Femur (tissue), 1 donor: ENCODE data around the gene CNTNAP2.

Source experiments
- DNase-seq: peaks from one replicate; pipeline ENCODE4 v3.0.0-alpha.2; 2017

The CNTNAP2 gene

DNA sequence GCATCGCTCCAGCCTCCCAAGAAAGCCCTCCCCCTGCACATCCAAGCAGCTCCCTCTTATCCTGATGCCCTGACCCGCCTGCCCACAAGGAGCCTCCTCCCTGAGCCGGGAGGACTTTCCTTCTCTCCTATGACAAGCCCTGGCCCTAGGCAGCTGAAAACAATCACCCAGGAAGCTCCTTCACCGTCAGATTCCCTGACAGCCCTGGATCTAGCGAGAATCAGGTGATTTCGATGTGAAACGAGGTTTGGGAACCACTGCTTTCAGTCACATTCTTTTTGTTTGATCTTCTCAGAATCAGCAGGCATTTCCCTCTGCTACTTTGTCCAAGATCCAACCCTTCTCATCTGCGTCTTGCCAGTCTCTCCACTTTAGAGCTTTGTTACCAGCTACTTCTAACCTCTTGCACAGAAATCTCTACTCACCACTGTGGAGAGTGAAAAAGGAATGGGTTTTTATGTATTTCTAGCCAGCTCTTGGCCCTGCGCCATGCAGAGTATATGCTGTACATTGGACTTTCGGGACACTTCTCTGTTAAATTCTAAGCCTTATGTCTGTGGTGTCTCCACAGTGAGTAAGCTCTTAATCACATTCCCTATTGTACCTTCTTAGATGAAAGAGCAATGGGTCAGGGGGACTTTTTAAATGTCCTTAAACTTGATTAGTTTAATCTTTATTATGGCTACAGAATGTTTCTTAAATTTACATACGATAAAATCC lies 2220.8 kb downstream of the CNTNAP2 start:
- no peak for DNase-seq

DNA sequence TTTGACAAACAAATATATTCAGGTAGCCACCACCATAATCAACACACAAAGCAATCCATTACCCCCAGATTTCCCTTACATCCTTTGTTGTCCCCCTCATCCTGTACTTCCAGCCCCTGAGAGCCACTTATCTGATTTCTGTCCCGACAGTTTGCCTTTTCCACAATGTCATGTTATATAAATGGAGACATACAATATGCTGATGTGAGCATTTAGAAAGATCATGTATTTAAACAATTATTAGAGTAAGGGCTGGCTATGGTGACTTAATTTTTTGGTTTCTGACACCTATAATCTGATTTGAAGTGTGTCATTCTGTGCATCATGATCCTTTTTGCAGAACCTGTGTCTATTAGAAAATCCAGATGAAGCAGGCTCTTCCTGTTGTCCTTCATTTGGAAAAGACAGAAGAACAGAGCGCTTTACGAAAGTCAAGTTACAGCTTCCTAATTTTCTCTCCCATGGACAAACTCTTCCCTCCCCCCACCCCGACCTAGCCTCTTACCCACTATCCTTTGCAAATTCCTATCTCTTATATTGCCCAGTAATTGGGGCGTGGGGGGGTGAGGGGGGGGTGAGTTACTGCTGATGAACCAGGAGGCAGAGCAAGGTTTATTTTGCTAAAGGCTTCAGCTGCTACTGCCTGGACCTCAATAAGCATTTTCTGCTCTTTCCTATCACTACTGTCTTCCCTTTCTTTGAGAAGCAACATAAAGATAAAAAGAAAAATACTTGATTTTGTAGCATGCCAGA lies 2221.6 kb downstream of the CNTNAP2 start:
- no peak for DNase-seq

DNA sequence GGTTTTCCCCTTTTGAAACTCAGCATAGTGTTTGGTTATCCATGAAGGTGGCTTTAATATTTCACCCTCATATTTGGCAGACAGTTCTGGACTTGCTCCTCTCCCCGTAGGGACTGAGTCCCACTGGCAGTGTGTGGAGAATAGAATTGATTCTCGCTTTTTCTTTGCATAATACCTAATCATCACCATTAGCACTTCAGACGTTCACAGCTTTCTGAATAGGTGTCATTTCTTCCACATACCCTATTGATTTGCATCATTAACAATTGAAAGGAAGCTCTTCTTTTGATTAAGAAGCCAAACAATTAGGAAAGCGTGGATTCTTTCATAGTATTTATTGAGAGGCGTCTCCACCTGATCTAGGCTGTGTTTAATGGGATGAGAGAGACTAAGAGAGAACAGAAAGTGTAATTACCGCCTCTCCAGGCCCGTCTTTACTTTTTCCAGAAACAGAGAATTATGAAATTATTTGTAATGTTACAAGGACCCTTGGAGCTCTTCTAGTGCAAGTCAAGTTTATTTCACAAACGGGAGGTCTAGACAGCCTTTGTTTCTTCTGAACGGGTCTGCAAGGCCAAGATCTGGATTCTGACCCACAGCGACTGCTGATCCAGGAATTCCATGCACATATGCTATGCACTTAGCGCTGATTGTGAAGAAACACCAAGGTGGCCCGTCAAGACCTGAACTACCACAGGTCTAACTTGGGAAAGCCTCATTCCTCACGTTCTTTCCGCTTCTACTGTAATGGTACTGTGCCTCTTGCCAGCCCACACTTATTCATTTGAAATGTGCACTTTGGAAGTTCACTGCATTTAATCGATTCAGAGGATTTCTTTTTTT lies 2224.1 kb downstream of the CNTNAP2 start:
- no peak for DNase-seq

DNA sequence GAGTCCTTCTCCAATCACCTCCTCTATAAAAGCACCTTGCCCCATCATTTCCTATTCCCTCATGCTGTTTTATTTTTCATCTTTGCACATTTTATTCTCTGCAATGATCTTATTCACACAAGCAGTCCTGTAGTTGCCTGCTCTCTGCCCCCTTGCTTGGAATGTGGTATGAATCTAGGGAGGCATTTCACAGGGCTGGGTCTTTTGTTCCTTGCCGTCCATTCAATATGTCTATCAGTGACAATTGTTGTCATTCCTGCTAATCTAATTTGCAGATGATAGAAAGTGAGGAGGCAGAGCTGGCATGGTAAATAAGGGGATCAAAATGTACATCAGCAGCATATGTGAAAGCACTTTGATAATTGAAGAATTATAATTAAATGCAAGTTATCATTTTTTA lies 2227.8 kb downstream of the CNTNAP2 start:
- no peak for DNase-seq

DNA sequence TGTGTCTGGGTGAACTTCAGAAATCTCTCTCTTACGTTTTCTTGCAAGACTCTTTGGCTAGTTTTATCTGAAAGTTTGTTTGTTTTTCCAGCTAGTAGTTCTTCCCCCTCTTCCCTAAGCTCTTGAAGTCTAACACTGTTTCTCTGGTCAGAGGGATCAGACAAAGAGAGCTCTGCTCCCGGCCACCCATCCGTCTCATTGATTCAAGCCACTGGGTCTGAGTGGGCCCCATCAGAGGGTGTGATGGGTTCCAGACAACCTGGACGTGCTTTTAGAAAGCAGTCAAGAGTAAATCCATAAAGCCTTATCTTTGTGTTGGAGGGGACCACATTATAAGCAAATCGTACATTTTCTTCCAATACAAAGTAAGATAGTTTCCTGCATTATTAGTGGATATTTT lies 2231.4 kb downstream of the CNTNAP2 start:
- no peak for DNase-seq

DNA sequence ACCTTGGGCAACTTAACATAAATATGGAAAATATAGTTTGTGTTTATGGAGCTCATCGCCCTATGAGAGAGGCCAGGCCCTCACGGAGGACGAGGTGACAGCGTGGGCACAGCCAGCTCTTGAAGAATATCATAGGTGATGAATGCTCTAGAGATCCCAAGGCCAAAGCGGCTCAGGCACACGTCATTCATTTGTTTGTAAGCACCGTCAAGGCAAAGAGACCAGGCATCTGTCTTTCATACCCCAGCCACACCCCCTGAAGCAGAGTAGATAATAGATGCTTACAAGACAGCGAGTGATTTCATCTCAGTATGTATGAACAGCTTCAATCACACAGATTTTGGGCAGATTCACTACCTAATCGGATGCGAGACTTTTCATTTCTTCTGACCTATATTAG lies 2231.9 kb downstream of the CNTNAP2 start:
- DNase-seq: no peak

DNA sequence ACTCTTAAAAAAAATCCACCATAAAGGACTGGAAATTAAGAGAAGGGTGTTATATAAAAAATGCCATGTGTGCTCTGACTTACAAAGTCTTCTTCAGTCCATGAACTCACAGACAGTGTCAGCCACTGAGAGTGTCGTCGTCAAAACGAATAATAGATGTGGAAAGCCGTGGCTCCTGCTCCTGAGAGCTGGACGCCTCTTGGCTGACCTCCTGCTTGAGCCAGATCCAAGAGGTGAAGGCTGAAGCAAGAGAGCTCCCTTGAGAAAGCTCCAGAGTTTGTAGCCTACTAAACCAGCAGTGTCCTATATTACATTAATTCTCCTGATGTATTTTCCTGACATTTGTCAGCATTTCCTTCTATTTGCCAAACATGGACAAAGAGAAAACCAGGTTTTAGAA lies 2239.7 kb downstream of the CNTNAP2 start:
- peak; percentile 89 for DNase-seq

DNA sequence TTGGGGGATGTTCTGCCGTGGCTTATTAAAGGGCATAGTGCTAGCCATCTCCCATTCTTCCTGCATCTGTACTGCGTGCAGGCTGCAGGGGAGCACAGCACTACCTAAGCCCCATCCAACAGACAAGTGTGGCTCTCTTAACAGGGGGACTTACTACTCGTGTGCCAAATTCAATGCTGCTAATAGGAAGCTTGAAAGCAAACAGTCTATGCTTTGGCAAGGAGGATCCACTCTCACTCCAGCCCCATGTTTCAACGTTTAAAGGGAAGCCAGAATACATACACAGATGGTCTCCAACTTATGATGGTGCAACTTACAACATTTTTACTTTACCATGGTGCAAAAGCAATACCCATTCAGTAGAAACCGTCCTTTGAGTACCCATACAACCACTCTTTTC lies 2245.9 kb downstream of the CNTNAP2 start:
- DNase-seq: no peak

DNA sequence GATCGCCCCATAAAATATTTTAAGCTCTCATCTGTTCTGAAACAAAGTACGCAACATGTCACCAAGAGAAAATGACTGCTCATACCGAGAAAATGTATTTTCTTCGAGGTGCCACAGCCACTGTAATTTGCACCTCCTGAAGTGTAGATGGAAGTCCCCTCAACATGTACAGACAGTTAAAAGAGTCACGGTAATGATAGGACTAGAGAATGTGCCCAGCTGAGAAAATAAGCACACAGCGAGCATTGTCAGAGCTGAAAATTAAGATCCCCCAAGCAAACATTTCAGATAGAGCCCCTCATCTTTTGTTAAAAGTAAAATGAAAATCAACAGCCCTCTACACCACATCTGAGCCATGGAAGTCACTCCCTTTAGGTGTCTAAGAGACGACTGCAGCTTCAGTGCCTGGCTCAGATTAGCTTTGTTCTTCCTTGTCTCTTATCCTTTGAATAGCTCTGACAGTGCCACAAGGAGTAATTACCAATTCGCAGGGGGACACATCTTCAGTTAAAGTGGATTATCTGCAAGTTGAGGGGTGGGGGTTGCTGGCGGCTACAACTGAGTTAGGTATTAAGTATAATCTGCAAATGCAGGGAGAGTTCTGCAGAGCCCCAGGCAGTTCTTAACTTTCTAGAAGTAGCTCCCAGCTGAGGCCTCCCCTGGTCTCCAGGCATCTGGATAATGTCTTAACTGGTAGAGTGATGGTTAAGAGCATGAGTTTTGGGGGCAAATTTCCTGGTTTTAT lies 2251.3 kb downstream of the CNTNAP2 start:
- no peak for DNase-seq

DNA sequence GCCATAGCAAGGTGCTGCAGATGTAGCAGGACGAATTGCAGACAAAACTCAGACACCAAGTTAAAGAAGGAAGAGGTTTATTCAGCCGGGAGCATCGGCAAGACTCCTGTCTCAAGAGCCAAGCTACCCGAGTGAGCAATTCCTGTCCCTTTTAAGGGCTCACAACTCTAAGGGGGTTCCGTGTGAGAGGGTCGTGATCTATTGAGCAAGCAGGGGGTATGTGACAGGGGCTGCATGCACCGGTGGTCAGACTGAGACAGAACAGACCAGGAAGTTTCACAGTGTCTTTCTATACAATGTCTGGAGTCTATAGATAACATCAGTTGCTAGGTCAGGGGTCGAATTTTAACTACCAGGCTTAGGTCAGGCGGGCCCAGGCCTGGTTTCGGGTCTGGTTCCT lies 2252.0 kb downstream of the CNTNAP2 start:
- no peak for DNase-seq

DNA sequence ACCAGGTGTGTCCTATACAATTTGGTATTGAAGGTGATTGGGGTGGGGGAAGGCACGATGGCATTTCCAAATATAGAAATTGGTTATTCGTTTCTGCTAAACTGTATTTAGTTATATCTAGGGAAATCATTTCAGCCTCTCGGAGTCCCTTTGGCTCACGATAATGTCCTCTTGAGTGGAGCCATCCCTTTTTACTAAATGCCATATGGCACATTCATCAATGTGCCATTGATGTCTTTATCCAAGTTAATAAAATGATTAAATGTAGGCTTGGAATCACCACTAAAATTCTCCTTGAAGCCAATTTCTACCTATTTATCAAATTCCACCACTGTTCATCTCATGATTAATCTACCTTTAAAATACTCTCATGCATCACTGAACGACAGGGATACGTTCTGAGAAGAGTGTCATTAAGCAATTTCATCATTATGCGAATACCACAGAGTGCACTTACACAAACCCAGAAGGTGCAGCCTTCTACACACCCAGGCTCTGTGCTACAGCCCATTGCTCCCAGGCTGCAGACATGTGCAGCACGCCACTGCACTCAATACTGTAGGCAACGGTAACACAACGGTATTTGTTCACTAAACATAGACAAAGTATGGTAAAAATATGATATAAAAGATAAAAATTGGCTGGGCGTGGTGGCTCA lies 2254.8 kb downstream of the CNTNAP2 start:
- DNase-seq: no peak

DNA sequence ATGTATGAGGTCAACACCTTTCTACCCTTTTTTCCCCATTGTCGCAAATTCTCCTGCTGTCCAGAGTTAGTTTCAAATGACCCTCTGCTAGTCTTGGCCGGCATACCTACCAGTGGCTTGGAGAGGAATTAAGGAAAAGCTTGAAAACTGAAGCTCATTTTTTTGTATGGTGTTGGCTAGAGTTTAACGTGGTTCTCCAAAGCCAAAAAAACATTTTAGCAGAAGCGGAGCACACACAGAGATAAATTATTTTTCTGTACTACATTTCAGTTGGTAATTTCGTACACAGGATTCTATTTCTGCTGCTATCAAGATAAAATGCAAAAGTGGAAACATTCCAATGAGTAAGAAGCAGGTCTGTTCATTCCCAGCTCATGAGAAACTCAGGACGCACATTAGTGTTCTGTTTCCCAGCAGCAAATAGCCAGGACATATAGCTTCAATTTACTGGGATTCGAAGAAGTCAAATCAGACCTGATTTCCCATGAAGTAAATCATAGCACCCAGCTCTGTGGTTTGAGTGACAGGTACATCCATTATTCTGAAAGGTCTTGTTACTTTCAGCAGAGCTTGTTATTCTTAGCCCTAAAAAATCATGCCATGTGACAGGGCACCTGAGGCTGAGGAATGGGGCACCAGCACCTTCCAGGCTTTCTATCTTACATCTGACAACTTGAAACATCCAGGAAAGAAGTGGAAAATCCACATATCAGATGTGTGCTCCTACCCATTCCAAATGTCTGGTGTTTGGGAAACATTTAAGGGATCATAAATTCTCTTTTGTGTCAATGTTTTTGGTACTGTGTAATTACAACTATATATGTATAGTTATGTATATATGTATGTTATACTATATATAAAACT lies 2258.0 kb downstream of the CNTNAP2 start:
- no peak for DNase-seq

DNA sequence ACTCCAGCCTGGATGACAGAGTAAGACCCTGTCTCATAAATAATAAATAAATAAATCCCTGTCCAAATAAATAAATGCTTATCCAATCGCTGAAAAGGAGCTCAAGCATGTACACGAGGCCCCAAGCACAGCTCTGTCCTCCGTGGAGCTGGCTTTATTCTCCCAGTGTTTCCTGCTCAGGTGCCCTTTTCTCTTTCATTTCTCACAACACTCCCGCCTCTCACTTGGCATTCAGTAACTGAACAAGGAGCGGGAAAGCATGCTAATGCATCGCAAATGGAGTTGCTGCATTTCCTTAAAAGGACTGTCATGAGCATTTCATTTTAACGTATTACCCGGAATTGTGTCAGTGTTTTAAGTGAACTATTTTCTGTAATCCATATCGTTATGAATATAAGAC lies 2263.1 kb downstream of the CNTNAP2 start:
- no peak for DNase-seq

DNA sequence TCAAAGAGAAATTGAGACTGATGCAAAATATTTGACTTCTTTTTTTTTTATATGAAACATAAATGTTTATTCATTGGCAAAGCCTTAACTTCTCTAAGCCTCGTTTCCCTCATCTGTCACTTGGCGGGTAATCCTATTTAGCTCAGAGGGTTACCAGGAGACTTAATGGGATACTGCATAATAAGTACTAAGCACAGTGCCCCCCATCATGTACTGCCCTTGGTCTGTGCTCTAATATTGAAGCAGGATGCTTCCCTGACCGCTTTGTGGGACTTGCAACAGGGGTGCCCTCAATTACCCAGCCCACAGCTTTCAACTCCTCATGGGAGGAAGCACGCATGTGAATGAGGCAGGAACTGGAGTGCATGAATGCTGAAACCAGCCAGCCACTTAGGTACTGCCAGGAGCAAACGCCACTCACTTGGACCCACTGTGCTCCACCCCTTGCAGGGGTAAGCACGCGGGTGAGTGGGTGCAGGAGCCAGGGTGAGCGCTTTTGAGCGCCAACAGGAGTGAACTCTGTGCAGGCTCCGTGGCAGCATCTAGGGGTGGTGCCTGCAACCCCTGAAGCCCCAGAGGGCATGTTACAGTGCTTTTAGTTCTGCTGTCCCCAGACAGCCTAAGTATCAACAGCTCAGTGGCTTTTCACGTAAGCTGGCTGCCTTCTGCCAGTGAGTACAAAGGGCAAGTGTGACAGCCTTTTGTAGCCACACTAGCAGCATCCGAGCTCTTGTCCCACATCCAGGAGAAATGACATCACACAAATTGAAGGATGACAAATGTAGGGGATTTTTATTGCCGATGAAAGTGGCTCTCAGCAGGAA lies 2264.2 kb downstream of the CNTNAP2 start:
- DNase-seq: no peak

DNA sequence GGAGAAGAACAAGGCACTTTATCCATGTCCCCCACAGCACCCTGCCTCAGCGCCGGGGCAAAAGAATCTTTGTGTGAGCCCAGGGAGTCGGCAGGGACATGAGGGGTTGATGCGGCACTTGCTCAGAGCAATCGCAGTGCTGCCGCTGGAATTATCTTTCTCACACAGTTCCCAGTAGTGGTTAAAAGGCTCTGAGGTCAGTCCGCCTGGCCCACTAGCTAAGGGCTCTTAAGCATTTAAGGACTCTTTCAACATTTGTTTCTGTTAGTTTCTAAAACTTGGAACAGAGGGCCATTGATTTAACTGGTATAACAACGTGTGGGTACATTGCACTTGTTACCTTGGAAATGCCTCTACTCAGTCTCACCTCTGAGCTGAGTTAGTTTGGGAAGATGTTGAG lies 2266.0 kb downstream of the CNTNAP2 start:
- no peak for DNase-seq

DNA sequence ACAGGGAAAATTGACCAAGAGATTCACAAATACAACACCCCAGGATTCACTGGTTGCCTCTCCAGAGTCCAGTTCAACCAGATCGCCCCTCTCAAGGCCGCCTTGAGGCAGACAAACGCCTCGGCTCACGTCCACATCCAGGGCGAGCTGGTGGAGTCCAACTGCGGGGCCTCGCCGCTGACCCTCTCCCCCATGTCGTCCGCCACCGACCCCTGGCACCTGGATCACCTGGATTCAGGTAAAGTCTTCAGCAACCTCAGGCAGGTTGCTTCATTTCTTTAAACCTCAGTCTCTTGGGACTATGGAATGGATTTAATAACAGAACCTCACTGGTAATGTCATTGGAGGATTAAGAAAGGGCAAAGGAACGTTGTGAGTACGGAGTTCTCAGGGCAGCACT lies 2267.1 kb downstream of the CNTNAP2 start:
- no peak for DNase-seq

DNA sequence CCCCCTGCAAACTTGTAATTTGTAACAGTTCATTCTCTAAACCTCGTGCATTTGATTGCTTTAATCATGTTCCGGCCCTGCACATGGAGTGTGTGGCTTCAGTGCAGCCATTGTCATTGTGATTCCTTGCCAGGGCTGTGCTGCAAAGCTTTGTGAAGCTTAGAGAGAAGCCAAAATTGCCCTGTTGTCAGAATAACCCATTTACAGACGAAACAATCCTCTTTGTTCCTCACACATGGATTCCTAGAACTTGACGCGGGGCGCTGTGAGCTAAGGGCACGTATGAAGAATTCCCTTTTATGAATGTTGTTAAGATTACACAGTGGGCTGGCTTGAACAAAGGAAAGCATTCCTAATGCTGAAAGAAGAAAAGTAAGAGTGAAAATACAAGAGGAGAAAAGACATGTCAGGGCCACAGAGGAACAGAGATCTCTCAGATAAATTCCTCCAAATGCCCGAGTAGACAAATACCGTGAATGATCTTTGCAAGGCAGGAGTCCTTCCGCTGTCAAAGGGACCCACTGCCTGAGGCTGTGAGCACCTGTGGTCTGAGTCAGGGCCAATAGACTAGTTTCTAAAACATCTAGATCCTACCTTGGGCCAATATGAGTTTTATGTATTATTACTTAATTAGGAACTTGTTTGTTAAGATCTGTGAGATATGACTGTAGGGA lies 2268.5 kb downstream of the CNTNAP2 start:
- DNase-seq: no peak

DNA sequence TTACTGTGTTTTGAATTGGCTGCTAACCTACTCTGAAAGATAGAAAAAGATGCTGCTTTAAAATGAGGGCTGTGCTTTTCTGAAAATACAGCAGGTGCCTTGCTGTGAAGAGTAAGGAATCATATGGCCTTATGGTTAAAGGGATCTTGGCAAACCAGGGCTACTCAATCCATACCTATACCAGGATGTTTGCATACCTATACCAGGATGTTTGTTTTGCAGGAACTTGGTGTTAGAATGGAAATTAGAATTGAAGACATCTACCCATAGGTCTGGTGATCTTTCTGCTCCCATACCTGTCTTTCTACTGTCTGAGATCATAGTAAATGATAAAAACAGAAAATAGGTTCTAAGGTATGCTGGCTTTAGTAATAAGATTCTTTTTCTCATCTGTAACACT lies 2273.8 kb downstream of the CNTNAP2 start:
- no peak for DNase-seq

DNA sequence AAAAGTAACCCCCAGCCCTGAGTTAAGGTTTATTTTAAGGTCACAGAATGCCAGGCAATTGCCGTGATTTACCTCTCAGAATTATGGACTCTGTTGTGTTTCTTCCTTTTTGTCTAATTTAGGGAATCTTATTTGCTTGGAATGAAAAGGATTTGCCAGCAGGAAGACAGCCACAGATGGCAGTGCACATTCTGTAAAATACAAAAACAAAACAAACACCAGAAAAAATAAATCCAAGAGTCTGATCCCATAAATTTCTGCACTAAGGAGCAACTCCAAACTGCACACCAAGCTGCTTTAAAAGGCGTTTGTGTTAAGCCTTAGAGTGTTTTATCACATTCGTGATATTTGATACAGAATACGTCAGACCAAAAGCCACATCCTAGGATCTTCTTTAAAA lies 2275.0 kb downstream of the CNTNAP2 start:
- no peak for DNase-seq

DNA sequence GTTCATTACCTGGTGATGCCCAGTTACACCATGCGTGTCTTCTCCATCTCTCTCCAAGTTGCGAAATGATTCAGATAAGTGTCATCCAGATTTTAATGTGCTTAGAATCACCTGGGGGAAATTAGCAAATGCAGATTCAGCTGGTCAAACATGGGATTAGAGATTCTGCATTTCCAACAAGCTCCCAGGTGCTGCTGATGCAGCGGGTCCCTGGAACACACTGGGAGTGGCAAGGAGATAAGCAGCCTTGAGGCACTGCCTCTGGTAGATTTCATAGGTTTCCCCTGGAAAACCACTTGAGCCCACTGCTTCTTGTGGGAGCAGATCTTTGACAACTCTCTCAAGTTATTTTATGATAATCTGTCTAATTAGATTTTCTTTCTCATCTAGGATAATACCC lies 2278.0 kb downstream of the CNTNAP2 start:
- DNase-seq: no peak
